ENCODE data around the gene PPP1R14C.

The PPP1R14C gene

GRCh38 chr6:150228072-150228733 is 85.4 kb downstream of the PPP1R14C start:
- POLR2A ChIA-PET (ENCODE audit: low non-redundant PET), result no interaction called here
- CTCF ChIA-PET, result interaction anchor here (1.4 kb wide), 1 partner anchor 147 kb away, joined by 3 read pairs; no protein-coding TSS in a partner anchor
- H3K27ac ChIP-seq, result no peak overlapping the region
- no peak for DNase-seq (ENCODE audit: low spot score)
- TF ChIP-seq, protein P1, sequence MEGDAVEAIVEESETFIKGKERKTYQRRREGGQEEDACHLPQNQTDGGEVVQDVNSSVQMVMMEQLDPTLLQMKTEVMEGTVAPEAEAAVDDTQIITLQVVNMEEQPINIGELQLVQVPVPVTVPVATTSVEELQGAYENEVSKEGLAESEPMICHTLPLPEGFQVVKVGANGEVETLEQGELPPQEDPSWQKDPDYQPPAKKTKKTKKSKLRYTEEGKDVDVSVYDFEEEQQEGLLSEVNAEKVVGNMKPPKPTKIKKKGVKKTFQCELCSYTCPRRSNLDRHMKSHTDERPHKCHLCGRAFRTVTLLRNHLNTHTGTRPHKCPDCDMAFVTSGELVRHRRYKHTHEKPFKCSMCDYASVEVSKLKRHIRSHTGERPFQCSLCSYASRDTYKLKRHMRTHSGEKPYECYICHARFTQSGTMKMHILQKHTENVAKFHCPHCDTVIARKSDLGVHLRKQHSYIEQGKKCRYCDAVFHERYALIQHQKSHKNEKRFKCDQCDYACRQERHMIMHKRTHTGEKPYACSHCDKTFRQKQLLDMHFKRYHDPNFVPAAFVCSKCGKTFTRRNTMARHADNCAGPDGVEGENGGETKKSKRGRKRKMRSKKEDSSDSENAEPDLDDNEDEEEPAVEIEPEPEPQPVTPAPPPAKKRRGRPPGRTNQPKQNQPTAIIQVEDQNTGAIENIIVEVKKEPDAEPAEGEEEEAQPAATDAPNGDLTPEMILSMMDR (conservative IDR thresholded peaks at IDR 0.05; ENCODE audit: low read depth), result no peak

GRCh38 chr6:150229436-150230163 is 86.8 kb downstream of the PPP1R14C start:
- CTCF ChIA-PET, result interaction anchor here (0.6 kb wide), 1 partner anchor 12 kb away, joined by 7 read pairs; no protein-coding TSS in a partner anchor
- peak; percentile 48 for DNase-seq (ENCODE audit: low spot score)
- TF ChIP-seq, protein P1 (conservative IDR thresholded peaks at IDR 0.05; ENCODE audit: low read depth), result no peak
- POLR2A ChIA-PET (ENCODE audit: low non-redundant PET), result no interaction called here
- peak overlapping the region; percentile 75 for H3K27ac ChIP-seq

GRCh38 chr6:150230164-150230561 is 87.3 kb downstream of the PPP1R14C start:
- no peak for DNase-seq (ENCODE audit: low spot score)
- CTCF ChIA-PET, result interaction anchor here (0.6 kb wide), 1 partner anchor 11 kb away, joined by 7 read pairs; no protein-coding TSS in a partner anchor

GRCh38 chr6:150230832-150231524 is 88.1 kb downstream of the PPP1R14C start:
- H3K27ac ChIP-seq, result peak overlapping the region; percentile 75
- ChIA-PET CTCF (interaction anchor here (0.6 to 0.8 kb wide), 2 partner anchors 9 to 644 kb away, joined by 3 read pairs; no protein-coding TSS in a partner anchor), POLR2A (ENCODE audit: low non-redundant PET) (no interaction called here)

More at GRCh38 chr6:150230164-150230561, 87.3 kb downstream of the PPP1R14C start:
- peak overlapping the region; percentile 75 for H3K27ac ChIP-seq
- POLR2A ChIA-PET (ENCODE audit: low non-redundant PET), result no interaction called here
- TF ChIP-seq, protein P1 (conservative IDR thresholded peaks at IDR 0.05; ENCODE audit: low read depth), result no peak

DNA sequence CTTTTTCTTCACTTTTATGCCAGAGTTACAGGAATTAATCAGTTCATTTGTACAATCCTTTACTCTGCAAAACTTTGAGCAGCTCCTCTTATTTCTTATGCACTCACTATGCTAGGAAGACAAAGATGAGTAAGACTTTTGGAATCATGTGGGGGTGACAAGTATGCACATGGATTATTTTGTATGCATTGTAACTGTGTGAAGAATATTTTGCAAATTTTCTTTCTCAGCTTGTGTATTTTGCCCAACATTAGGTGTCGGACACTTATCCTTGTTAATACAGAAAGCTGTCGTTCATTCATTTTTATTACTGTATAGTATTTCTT is 88.6 kb downstream of the PPP1R14C start:
- no peak for DNase-seq (ENCODE audit: low spot score)
- peak overlapping the region; percentile 75; the same call in 1 of the 2 replicates for H3K27ac ChIP-seq
- ChIA-PET POLR2A (ENCODE audit: low non-redundant PET) (no interaction called here), CTCF (interaction anchor here (0.8 kb wide), 1 partner anchor 10 kb away, joined by 3 read pairs; no protein-coding TSS in a partner anchor)
- TF ChIP-seq, protein P1 (conservative IDR thresholded peaks at IDR 0.05; ENCODE audit: low read depth), result no peak

More at GRCh38 chr6:150230832-150231524, 88.1 kb downstream of the PPP1R14C start:
- no peak for DNase-seq (ENCODE audit: low spot score)
- TF ChIP-seq, protein P1 (conservative IDR thresholded peaks at IDR 0.05; ENCODE audit: low read depth), result no peak

DNA sequence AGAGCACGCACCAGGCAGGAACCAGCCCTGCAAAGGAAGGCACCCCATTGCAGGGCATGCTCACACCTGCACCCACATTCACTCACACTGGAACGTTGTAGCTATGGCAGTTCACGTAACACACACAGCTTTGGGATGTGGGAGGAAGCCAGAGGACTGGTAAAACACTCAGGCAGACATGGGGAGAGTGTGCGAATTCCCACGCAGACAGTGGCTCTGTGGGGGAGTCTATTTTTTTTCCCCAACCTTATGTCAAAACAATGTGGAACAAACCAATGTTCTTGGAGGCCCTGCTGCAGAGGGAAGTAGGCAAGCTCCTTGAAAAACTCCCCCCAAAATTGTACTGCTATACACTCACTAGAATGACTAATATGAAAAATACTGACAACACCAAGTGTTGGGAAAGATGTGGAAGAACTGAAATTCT is 91.0 kb downstream of the PPP1R14C start:
- TF ChIP-seq, protein P1 (conservative IDR thresholded peaks at IDR 0.05; ENCODE audit: low read depth), result no peak
- H3K27ac ChIP-seq, result no peak overlapping the region
- CTCF ChIA-PET, result no interaction called here
- DNase-seq (ENCODE audit: low spot score), result no peak
- POLR2A ChIA-PET (ENCODE audit: low non-redundant PET), result no interaction called here

Data from RWPE1 (cell line).